ENCODE results near the gene C16orf46.

Gene C16orf46

GRCh38 chr16:81071805-81072204 lies 5.2 kb downstream of the C16orf46 start:
- no peak for TF ChIP-seq CTCF (IDR thresholded peaks at IDR 0.05)

- no peak for TF ChIP-seq CTCF (IDR thresholded peaks at IDR 0.05)
These were observed 6.1 kb downstream of the C16orf46 start for GRCh38 chr16:81070979-81071378.

- no peak for TF ChIP-seq CTCF (IDR thresholded peaks at IDR 0.05)
These were observed 8.0 kb downstream of the C16orf46 start for GRCh38 chr16:81069063-81069462.

GRCh38 chr16:81067166-81067565 lies 9.9 kb downstream of the C16orf46 start:
- TF ChIP-seq CTCF (IDR thresholded peaks at IDR 0.05): no peak

GRCh38 chr16:81066681-81067080 lies 10.4 kb downstream of the C16orf46 start:
- TF ChIP-seq CTCF (IDR thresholded peaks at IDR 0.05): no peak

GRCh38 chr16:81061871-81062608 lies 15.0 kb downstream of the C16orf46 start:
- TF ChIP-seq CTCF (IDR thresholded peaks at IDR 0.05): no peak

GRCh38 chr16:81061307-81061640 lies 15.8 kb downstream of the C16orf46 start:
- no peak for TF ChIP-seq CTCF (IDR thresholded peaks at IDR 0.05)

All from LNCAP (cell line).